IPS DF 6.9 (cell line): ENCODE measurements around the gene BARHL1.

Experiments used
- DNase-seq: peaks from one replicate; pipeline ENCODE4 v3.0.0-alpha.2; 2013; ENCODE audit warnings: low read depth, low spot score
- H3K27ac ChIP-seq: one replicate; pipeline ENCODE4 v1.5.1; 2013; ENCODE audit warnings: low read length, control low read depth
- H3K27me3 ChIP-seq: 2 replicates; pipeline ENCODE4 v1.6.1; 2013; ENCODE audit warnings: mild to moderate bottlenecking, low read length; ENCODE audit not compliant: control insufficient read depth, insufficient read depth
- H3K36me3 ChIP-seq: 2 replicates; pipeline ENCODE4 v1.6.1; 2013; ENCODE audit warnings: low read length; ENCODE audit not compliant: control insufficient read depth, insufficient read depth
- H3K4me1 ChIP-seq: 2 replicates; pipeline ENCODE4 v1.6.1; 2013; ENCODE audit warnings: low read length; ENCODE audit not compliant: control insufficient read depth, insufficient read depth
- H3K4me3 ChIP-seq: 2 replicates; pipeline ENCODE4 v1.5.1; 2013; ENCODE audit warnings: mild to moderate bottlenecking, low read length
- H3K9me3 ChIP-seq: 2 replicates; pipeline ENCODE4 v1.6.1; 2013; ENCODE audit warnings: low read length, inconsistent platforms; ENCODE audit not compliant: control insufficient read depth, insufficient read depth
- WGBS: extraction: QIAGEN DNeasy Blood & Tissue Kit; methylation state at CpG from one replicate; pipeline ENCODE4 v1.1.7; 2013; ENCODE audit warnings: mixed read lengths, missing lambda C conversion rate; ENCODE audit not compliant: insufficient read length, insufficient coverage; 5-methylcytosine and 5-hydroxymethylcytosine counted together

Gene BARHL1

DNA sequence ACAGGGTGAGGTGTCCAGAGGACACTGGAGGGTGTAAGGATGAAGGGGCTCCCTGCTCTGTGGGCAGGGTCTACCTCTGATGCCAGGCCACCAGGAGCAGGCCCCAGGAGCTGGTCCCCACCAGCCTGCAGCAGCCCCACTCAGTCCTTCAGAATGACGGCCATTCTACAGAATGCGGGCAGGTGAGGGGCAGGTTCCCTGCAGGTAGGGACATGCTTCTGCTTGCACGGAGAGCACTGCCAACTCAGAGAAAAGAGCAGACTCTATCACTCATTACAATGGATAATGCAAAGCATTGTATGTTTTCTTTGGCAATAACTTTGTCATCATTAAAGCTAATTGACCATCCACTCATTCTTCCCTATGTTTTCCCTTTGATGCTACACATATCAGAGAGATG lies 48.4 kb downstream of the BARHL1 start:
- no peaks in the 10 kb centered on the region for H3K27me3 ChIP-seq
- no peak for DNase-seq
- H3K36me3 ChIP-seq, result peaks cover 10% of the 10 kb centered on the region; the same call in 1 of the 2 replicates
- H3K27ac ChIP-seq, result no peak overlapping the region
- H3K4me1 ChIP-seq, result no peaks in the 10 kb centered on the region
- H3K4me3 ChIP-seq, result no peak overlapping the region
- no peaks in the 10 kb centered on the region for H3K9me3 ChIP-seq
- no CpG with 5 or more reads among the region's 3 CpGs for WGBS

DNA sequence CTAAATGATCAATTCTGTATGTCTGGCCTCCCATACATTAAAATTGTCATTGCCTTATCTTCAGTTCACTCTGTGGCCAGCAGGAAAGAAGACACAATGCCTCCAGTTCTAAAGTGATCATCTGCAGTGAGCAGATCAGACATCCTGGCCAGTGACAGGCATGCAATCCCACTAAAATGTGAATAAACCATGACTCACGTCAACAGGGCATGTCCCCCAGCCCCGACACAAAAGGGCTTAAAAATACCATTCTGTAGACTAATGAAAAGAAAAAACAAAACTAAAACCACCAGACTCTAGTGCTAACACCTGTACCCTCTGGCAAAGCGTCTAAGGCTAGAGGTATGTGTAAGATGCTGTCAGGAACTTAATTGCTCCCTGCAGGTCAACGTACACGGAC lies 48.9 kb downstream of the BARHL1 start:
- no peak for DNase-seq
- Histone ChIP-seq H3K36me3 (peaks cover 10% of the 10 kb centered on the region; the same call in 1 of the 2 replicates), H3K27ac (no peak overlapping the region), H3K4me3 (no peak overlapping the region), H3K9me3 (no peaks in the 10 kb centered on the region), H3K27me3 (no peaks in the 10 kb centered on the region), H3K4me1 (no peaks in the 10 kb centered on the region)
- no CpG with 5 or more reads among the region's 5 CpGs for WGBS

DNA sequence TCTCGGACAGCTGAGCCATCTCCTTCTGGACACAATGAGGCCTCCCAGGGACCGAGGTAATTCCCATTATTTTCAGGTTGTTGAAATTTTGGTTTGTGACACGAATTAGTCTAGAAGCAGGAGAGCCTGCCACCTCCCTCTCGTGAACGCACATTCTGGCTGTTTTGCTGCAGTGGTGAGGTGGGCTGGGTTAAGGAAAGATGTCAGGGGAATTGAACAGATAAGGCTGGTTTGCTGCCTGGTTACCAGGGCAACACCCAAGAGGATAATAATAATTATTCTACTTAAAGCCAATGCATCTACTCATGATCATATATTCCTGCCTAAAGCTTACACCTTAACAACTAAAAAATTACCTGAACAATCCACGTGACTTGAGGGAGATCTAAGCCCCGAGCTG lies 49.3 kb downstream of the BARHL1 start:
- Histone ChIP-seq H3K27ac (no peak overlapping the region), H3K4me1 (no peaks in the 10 kb centered on the region), H3K36me3 (peaks cover 10% of the 10 kb centered on the region; the same call in 1 of the 2 replicates), H3K9me3 (no peaks in the 10 kb centered on the region), H3K27me3 (no peaks in the 10 kb centered on the region), H3K4me3 (no peak overlapping the region)
- WGBS, result no CpG with 5 or more reads among the region's 7 CpGs
- no peak for DNase-seq

DNA sequence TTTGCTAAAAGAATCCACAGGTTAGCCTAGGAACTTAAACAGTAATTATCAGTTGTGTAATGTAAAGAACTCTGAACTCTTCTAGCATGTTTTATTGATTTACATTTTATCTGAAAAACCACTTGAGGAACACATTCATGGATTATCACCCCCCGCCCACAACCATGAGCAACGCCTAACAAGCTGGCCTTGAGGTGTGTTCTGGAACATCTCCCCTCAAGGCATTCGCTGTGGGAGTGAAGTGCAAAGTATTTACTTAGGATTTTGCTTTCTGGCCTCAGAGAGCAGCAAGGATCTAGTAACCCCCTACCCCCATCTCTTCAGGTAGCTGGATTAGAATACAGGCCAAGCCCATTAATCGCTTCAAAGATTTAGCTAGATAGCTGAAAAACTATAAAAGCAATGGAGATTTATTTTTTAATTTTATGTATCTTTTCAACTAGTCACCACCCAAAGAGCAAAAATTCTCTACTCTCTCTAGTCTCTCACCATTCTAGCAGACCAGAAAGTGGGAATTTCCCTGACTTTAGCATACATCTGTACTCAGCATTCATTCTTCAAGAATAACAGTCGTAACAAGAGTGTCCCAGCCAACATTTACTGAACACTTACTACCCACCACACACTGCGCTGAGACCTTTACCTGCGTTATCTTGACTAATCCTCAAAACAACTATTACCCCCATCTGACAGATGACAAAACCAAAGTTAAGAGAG lies 50.2 kb downstream of the BARHL1 start:
- Histone ChIP-seq H3K4me1 (no peaks in the 10 kb centered on the region), H3K36me3 (peaks cover 10% of the 10 kb centered on the region; the same call in 1 of the 2 replicates)
- WGBS, result no CpG with 5 or more reads among the region's 7 CpGs

DNA sequence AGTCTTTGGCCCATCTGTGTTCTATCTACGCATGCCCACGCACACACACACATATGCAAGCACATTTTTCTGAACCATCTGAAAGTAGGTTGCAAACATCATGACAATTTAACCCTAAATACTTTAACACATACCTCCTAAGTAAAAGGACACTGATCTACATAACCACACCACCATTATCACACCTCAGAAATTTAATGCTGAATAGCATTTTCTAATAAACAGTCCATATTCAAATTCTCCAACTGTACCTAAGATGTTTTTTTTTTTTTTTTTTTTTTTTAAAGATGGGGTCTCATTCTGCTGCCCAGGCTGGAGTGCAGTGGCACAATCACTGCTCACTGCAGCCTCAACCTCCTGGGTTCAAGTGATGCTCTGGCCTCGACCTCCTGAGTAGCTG lies 51.9 kb downstream of the BARHL1 start:
- WGBS, result no CpG with 5 or more reads among the region's 3 CpGs
- H3K4me3 ChIP-seq, result no peak overlapping the region
- H3K36me3 ChIP-seq, result peaks cover 10% of the 10 kb centered on the region; the same call in 1 of the 2 replicates
- H3K27ac ChIP-seq, result no peak overlapping the region
- no peaks in the 10 kb centered on the region for H3K9me3 ChIP-seq
- no peaks in the 10 kb centered on the region for H3K4me1 ChIP-seq
- no peak for DNase-seq
- no peaks in the 10 kb centered on the region for H3K27me3 ChIP-seq

More for the DNA sequence above, 50.2 kb downstream of the BARHL1 start:
- H3K9me3 ChIP-seq, result no peaks in the 10 kb centered on the region
- no peak overlapping the region for H3K27ac ChIP-seq
- no peaks in the 10 kb centered on the region for H3K27me3 ChIP-seq
- DNase-seq, result no peak
- no peak overlapping the region for H3K4me3 ChIP-seq

DNA sequence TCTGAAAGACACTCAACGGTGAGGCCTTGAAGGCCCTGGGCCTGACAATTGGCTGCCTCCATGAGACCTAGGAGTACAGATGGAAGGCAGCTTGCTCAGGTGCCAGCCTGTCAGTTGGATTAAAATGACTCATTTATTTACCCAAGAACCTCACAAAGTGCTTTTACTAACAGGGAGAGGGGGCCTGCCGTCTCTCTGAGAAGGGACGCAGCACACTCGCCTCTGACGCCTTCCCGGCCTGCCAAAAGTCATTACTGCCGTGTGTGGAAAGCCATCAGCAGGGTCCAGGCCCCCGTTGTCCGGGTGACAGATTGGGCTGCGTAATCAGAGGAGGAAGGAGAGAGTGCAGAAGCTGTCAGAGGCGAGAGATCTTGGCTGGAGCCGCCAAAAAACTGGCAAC lies 54.9 kb downstream of the BARHL1 start:
- no peak overlapping the region for H3K27ac ChIP-seq
- DNase-seq, result no peak
- H3K4me3 ChIP-seq, result no peak overlapping the region
- no peaks in the 10 kb centered on the region for H3K9me3 ChIP-seq
- whole genome bisulfite sequencing, result no CpG with 5 or more reads among the region's 12 CpGs
- no peaks in the 10 kb centered on the region for H3K4me1 ChIP-seq
- H3K36me3 ChIP-seq, result no peaks in the 10 kb centered on the region
- H3K27me3 ChIP-seq, result no peaks in the 10 kb centered on the region

DNA sequence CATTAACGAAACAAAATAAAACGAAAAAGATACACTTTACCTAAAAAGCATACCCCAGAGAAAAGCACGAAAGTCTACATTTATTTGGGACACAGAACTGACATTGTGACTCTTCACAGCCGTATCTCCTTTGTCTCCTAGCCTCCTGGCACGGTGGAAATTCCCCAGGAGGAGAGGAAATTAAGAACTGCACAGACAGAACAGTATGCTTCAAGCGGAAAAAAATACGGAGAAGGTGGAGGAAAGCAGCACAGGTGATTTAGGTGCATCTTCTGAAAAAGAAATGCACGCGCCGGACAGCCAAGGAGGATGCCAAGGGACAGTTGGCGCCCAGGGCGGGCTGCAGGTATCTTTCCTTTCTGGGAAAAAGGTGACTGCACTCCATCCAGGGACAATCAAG lies 55.4 kb downstream of the BARHL1 start:
- Histone ChIP-seq H3K4me3 (no peak overlapping the region), H3K27ac (no peak overlapping the region), H3K4me1 (no peaks in the 10 kb centered on the region), H3K9me3 (no peaks in the 10 kb centered on the region), H3K36me3 (no peaks in the 10 kb centered on the region), H3K27me3 (no peaks in the 10 kb centered on the region)
- WGBS, result no CpG with 5 or more reads among the region's 12 CpGs
- no peak for DNase-seq

DNA sequence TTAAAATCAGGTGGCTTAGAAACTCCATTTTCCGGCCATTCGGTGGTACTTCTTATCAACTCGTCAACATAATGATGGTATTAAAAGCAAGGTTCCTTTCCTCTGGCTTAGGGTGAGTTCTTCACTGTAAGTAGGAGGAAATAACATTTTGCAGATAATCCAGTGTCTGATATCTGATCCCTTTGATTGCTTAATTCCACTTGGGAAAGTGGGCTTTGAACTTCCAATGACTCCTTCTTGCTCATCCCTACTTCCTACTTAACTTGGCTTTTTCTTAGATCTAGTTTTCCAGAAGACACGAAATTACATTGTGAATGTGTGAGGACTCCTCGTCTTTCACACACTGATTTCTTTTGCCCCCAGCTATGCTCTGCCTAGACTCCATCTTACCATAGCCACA lies 55.8 kb downstream of the BARHL1 start:
- no peaks in the 10 kb centered on the region for H3K4me1 ChIP-seq
- H3K9me3 ChIP-seq, result no peaks in the 10 kb centered on the region
- H3K36me3 ChIP-seq, result no peaks in the 10 kb centered on the region
- no peaks in the 10 kb centered on the region for H3K27me3 ChIP-seq
- no CpG with 5 or more reads among the region's 5 CpGs for WGBS
- H3K4me3 ChIP-seq, result no peak overlapping the region
- no peak overlapping the region for H3K27ac ChIP-seq
- DNase-seq, result no peak

DNA sequence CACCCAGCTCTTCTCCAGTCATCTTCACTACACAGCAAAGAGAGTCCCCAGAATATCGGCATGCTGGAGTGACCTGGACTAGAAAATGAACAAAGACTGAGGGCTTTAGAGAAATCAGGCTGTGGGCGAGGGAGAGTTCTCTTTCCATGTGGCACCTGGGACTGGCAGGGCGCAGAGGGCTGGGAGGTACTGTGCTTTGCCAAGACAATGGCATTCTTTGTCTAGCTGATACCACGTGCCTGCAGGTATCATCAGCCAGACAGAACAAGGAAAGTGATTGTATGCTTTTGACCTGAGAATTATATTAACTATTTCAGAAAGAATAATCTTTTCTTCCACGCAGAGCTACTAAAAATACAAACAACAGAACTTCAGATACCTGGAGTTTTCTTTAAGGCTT lies 56.9 kb downstream of the BARHL1 start:
- Histone ChIP-seq H3K4me3 (no peak overlapping the region), H3K36me3 (no peaks in the 10 kb centered on the region), H3K4me1 (no peaks in the 10 kb centered on the region), H3K27ac (no peak overlapping the region), H3K27me3 (no peaks in the 10 kb centered on the region), H3K9me3 (no peaks in the 10 kb centered on the region)
- no CpG with 5 or more reads among the region's 5 CpGs for WGBS
- DNase-seq, result no peak
